ENCODE results near the gene LDLRAD4.

The LDLRAD4 gene

DNA sequence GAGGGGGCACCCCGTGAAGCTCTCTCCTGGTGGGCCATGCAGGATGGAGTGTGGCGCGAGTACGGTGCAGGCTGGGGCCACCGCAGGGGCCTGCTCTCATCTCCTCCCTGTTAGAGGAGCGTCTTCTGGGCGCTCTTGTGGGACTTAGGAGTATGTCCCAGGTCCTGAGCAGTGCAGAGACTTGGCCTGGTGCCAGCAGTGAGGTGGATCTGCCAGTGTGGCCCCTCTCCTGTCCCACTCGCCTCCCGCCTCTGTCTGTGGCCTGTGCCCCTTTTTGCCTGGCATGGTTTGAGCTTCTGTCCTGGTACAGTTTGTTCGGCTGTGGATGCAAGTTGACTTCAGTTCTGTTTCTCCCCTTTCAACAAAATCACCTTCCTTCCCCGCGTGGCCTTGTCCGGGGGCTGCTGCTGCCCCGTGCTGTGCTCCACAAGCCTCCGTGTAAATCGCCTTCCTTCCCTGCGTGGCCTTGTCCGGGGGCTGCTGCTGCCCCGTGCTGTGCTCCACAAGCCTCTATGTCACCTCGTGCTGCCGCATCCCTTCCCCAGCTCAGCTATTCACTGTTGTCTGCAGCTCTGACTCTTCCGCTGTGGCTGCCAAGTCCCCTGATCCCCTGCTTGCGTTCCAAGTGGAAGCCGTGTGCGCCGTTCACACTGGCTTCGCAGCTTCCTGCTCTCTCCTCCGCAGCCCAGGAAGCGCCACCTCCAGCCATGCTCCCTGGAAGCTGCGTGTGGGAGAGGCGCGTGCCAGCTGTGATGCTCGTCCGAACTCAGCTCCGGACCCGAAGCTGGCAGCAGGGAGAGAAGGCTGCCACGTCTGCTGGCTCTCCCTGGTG lies 13.7 kb downstream of the LDLRAD4 start:
- no peak for DNase-seq

DNA sequence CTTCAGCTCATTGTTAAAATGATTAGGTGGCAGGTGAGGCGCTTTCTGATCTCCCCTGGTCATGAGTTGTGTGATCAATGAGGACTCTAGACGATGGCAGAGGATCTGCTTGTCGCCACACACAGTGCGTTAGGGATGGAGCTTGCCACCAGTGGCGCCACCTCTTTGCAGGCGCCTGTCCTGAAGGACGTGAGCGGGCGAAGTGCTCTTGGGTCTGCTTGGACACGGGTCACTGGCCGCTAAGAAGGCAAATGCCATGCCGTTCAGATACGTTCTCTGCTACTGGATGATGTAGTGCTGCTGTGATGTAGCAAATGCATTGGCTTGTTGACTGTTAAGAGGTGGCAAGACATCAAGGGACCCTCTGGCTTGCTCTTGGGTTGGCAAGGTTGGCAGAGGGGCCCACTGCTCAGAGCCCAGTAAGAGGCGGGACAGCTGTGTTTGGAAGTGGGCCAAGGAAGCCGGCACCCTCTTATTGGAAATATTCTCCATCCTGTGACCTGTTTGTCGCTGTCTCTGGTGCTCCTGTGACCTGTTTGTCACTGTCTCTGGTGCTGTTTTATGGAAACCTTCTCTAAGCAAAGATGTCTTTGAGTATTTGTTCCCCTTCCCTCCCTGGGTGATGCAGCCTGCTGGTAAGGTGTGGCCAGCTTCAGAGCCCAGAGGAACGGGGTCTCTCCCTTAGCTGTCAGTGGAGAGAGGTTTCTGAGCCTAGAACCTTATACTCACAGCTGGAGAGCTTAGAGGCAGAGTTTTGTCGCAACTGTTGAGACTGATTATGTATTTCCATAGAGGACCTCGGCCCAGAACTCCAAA lies 14.6 kb downstream of the LDLRAD4 start:
- no peak for DNase-seq

DNA sequence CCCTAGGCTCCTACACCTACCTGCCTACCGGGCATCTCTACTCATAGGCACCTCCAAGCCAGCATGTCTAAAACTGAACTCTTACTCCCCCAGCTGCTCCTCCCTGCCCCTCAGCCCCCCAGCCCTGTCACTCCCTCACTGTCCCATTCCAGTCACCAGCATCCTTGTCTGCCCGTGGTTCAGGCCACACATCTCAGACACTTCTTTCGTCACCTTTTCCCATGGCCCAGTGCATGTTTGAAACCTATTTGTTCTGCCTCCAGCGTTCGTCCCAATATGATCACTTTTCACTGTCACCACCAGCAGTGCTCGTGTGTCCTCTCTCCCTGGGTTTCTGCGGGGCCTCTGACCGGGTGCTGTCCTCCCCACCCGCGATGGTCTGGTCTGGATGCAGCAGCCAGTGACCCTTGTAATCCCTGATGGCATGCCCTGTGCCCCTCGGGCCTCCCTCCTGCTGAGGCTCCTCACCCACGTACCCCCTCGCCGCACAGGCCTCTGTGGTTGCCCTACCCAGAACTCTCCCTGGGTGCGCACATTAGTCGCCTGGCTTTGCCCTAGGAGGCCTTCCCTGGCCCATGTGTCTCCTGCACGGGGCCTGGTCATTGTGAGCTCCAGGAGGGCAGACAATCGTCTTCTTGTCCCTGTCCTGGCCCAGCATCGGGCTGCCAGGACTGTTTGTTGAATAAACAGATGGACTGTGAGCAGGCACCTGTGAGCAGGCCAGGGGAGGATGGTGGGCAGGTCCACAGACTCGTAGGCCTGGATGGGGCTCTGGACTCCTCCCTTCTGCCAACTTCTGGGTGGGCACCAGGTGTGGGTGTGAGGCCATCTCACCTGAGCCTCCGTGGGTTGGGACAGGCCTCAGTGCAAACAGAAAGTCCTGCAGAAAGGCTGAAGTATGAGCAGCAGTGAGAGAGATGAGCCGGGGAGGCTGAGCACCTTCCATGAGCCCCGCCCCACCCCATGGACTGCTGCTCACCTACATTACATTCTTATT lies 15.5 kb downstream of the LDLRAD4 start:
- DNase-seq: no peak

DNA sequence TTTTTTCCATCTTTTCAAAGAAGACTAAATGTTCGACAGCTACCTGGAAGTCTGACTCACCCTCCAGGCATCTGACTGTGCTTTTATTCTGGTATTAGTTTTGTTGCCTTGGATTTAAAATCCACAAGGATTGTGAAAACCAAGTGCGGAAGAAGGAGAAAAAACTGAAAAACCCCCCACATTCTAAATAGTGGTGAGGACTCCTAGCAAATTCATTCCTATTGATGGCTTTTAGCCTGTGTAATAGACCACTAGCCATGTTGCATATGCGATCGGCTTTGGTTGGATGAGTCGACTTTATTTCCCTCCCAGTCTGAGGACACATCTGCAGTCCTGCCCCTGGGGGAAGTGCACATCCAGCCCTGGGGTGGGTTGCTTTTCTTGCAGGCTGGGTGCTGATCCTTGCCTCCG lies 16.9 kb downstream of the LDLRAD4 start:
- no peak for DNase-seq

DNA sequence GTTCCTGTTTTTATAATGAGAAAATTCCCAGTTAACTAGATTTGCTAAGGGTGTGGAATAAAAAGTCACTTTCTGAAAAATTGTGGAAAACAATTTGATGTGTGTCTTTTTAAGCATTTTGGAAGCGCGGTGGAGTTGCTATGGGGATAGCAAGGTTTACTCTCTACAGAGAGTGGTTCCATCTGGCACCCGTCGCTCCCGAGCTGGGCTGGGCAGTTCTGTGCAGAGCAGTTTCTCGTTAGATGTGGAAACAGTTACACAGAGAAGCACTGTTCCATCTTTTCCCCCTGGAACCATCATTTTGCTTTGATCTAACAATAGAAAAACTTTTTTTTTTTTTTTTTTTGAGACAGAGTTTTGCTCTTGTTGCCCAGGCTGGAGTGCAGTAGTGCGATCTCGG lies 17.4 kb downstream of the LDLRAD4 start:
- no peak for DNase-seq

DNA sequence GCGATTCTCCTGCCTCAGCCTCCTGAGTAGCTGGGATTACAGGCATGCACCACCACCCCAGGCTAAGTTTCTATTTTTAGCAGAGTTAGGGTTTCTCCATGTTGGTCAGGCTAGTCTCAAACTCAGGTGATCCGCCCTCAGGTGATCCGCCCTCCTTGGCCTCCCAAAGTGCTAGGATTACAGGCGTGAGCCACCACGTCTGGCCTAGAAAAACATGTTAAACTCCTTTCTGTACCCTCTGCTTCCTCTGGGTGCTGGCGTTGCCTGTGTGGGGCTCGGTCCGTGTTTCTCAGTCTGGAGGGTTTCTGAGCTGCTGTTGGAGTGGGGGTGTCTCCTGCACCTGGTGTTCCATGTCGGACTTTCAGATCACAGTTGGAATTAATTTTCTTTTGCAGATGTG lies 17.9 kb downstream of the LDLRAD4 start:
- DNase-seq: no peak

DNA sequence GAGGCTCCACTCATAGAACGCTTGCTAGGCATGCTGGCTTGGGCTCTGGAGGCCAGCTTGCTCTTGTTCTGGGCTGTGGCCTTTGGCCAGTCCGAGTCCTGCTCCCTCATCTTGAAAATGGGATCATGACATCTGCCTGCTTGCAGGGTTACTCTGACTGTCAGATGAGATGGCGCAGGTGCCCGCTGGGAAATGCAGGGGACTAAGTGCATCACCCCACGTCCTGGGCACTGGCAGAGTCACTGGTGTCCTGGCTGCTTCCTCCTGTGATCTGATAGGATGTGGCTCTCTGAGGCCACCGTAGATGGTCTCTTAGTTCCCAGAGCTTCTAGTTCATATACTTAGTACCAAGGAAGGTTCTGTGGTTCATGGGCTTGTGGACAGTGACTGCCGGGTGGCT lies 18.5 kb downstream of the LDLRAD4 start:
- no peak for DNase-seq

DNA sequence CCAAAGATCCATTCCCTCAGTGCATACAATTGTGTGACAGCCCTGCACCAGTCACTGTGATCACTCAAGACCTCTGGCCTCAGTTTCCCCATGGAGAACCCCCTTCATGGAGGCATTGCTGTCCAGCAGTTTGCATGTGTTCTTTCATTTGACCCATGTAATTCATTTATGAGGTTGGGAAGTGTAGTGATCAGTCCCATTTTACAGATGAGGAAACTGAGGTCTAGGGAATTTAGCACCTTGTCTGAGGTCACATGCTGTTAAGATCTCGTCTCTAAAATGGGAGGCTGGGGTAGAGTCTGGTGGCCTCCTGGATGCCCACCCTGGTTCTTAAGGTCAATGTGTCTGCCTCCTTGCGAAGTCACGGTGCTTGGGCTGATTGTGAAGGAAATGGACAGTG lies 19.1 kb downstream of the LDLRAD4 start:
- no peak for DNase-seq

DNA sequence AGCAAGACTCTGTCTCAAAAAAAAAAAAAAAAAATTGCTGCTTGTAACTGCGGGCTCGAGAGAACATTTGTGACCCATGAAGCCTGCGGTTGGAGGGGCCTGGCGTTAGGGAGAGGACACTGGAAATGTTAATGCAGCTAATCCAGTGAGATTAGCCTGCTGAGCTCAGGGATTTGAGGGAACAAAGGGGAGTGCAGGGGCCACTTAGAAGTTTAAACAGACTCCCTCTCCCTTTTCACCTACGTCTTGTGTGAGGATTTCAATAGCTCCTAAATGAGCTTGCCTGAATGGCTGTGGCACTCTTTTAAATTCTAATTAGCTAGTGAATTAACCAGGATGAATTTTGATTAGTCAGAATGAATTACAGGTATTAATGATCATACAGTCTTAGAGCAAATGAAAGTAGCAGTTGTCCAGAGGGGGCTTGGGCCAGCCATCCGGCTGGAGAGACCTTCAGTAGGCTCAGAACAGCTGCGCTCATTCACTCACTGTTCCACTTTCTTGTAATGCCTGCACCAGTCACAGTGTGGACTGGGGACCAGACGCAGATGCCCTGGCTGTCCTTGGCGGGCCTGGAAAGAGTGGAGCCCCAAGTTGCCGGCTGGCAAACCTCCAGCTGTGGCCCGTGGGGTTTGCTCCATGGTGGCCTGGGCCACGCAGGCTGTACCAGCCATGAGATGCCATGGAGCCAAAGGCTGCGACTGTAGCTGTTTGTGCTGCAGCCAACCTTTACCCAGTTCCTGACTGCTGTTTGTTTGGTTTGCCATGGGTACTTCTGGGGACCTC lies 20.8 kb downstream of the LDLRAD4 start:
- DNase-seq: no peak

DNA sequence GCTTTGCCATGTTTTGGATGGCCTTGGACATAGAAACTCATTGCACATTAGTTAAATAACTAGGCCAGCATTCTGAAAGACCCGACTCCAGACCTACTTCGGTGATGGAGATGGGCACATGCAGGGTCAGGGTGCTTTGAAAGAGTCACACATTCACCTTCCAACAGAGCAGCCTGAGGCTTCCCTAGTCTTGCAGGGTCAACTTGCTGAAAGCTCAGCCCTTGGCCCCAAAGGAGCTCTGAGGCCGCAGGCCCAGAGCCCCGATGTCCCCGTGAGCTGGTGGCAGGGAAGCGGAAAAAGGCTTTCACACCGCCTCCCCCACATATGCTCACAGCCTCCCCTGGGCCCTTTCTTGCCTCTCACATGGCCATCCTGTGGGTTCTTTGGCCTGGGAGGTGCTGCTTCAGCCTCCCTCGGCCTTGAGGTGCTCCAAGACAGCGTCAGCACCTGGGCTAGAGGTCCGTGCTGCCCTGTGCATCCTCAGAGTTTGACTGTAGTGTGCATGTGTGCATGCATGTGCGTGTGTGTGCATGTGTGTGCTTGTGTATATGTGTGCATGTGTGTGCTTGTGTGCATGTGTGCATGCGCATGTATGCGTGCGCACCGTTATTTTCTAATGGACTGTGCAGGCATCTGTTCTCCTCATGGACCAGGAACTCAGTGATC lies 21.6 kb downstream of the LDLRAD4 start:
- DNase-seq: no peak

DNA sequence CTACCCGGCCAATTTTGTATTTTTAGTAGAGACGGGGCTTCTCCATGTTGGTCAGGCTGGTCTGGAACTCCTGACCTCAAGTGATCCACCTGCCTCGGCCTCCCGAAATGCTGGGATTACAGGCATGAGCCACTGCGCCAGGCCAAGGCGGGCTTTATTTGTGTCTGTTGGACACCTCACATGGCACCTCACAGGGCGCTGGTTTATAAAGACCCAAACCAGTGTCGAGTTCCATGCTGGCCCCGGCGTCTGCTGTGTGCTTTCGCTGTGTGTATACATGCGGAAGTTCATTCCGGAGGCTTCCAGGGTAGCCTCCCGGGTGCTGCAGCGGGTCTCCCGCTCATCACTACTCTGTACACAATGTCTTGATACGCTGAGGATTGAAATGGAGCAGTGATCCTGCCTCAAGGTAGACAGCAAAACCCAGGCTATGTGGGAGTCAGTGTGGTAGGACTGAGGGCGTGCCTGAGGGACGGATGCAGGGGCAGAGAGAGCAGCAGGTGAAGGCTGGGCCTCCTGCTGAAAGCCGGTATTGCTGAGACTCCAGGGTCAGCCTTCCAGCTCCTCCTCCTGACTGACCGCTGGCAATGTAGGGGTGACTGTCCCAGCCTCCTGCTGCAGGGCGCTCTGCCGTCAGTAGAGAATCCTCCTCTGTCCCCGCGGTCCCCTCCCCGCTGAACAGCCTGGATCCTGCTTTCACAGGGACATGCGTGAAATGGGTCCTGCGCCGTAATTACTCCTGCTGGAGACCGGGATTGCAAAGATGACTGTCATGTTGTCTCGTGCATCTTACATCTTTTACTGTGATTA lies 22.7 kb downstream of the LDLRAD4 start:
- DNase-seq: no peak

DNA sequence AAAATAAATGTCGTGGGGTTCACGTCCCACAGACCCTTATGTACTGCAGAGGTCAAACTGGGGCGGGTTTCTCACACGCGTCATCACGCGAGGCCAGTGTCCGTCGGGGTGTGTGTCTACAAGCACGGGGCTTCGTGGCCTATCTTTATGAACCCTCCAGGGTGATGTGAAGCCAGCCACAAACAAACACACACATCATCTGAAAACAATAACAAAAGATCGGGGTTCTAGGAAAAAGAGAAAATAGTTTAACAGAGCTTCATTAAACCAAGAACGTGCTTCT lies 23.3 kb downstream of the LDLRAD4 start:
- no peak for DNase-seq

DNA sequence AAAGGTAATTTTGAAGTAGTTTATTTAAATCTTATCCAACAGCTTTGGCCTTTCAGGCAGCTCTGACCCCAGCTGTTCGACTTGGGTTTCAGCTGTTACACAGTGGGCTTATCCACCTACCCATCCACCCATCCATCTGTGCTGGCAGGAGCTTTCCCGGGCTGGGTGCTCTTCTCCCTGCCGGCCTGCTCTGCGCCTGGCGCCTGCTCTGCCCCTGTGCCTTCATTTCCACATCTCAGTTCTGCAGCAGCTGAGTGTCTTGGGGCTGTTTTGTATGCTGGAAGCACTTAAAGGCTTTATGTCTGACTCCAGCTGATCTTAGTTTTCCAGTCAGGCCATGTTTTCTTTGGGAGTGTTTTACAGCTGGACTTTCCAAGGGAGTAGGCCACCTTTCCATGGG lies 24.2 kb downstream of the LDLRAD4 start:
- DNase-seq: no peak

DNA sequence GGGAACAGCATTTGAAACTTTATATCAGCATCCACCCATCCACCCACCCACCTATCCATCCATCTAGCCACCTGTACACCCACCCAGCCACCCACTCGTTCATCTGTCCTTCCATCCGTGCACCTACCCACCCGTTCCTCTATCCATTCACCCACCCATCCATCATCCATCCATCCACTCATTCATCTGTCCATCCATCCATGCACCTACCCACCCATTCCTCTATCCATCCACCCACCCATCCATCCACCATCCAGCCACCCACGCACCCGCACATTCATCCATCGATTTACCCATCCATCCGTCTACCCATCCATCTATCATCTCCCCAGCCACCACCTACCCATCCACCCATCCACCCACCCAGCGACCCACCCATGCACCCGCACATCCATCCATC lies 24.8 kb downstream of the LDLRAD4 start:
- DNase-seq: no peak

DNA sequence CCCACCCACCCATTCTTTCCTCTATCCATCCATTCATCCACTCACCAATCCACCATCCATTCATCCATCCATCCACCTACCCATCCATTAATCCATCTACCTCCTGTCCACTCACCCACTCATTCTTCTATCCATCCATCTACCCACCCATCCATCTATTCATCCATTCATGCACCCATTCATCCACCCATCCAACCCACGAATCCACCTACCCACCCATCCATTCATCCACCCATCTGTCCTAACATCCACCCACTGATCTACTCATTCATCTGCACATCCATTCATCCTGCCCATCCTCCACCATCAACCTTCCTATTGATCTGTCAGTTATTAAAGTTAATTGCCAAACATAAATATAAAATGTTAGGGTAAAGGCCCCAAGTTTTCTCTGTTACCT lies 25.6 kb downstream of the LDLRAD4 start:
- DNase-seq: no peak

DNA sequence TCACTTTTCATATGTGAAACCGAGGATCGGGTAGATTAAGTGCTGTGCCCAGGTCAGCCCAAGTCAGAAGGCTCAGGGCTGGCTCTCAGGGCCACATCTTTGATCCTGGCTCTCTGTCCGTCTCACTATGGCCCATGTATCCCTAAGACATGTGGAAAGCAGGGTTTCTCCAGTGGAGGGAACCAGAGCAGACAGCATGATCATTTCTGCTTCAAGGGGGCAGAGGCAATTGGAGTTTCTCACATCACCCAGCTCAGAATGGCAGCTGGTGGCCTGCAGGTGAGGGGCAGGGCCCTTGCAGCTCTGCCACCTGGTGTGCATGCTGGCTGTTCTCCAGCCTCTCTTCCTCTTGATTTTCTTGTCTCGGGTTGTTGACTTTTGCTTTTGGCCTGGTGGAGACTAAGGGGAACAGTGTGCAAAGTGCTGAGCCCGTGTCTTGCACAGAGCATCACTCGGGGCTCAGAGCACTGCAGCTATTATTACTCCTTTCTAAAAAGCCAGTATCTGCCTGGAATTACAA lies 27.0 kb downstream of the LDLRAD4 start:
- DNase-seq: no peak

DNA sequence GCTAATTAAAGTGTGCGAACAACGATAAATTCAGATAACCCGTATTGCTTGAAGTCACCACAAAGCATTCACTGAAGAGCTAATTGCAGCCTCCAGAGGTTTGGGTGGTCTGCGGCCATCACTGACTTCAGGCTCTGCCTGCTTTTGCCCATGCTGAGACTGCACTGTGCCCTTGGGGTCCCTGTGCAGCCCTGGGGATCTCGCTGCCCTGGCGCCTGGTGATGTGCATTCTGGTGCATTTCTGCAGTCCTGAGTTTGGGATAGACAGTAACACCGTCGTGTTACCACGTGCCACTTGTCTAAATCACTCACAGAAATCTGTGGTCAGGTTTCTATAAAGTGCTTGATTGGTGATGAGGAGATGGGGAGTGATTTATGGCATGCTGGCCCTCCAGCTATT lies 27.6 kb downstream of the LDLRAD4 start:
- no peak for DNase-seq

DNA sequence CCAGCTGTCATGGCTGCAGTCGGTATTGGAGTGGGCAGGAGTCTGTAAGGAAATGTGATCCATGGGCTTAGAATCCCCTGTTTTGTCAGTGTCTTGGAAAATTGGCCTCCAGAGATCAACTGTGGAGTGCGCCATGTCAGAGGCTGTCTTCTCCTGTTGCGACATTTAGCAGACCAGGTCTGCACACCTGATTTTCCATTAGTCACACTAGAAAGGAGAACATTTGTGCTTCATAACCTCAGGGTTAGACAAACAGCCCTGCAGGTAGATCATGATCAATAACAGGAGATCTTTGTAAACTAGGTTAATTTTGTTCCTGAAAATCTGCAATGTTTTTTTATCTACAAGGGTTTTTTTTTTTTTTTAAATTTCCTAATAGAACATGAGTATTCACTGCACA lies 28.0 kb downstream of the LDLRAD4 start:
- no peak for DNase-seq

DNA sequence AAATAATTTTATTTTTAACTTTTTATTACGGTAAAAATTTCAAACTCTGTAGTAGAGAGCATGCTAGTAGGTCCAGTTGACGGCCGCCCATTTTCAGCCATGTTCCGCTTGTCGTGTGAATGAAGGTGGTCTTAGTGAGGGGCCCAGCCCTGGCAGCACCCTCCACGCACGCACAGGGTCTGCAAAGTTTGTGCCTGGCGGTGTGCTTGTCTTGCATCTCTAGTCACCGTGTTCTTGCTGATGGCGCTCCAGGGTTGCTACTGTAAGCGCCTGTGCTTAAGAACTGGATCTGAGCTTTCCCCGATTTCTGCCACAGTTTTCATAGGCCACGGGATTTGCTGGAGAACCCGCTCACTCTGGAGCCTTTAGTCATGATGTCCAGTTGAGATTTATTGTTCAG lies 28.9 kb downstream of the LDLRAD4 start:
- DNase-seq: no peak

DNA sequence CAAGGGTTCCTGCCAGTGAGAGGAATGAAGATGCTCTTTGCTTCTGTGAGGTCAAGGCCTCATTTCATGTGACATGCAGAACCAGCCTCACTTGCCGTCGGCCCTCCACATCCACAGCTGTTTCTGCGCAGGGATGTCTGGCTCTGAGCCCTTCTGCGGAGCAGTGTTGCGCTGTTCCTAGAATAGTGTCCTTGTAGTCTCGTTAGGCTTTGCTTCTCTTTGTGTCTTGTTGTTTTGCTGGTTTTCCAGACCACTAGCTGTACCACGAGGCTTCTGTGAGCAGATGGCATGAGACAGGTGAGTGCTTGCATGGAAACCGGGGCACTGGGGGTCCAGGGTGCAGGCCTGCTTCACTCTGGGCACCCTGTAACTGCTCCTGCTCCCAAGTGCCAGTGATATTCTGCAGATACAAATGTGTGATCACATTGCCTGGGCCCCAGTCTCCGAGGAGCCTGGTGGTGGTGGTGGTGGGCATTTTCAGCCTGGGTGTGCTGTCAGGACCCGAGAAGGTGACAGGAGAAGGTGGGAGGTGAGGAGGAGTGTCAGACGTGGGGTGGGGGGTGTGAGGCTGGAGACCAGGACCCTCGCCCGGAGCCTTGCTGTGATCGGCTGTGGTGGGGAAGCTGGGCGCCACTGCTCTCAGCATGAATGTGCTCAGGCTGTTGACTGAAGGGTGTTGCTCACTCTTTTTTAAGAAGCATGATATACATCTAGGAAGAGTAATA lies 34.3 kb downstream of the LDLRAD4 start:
- DNase-seq: no peak
